BJ (cell line): Measurements from ENCODE around the gene GRAMD1B. TPM values are rescaled to one million over a fixed set of nuclear protein-coding genes. Genes with fewer than 3 reads are reported as not detected.

Source experiments
- CTCF ChIA-PET: fragments of 350-600 bp; formaldehyde crosslinking; extraction: SDS; loops from one replicate; lab custom pipeline; 2021; ENCODE audit warnings: antibody characterized with exemption, inconsistent platforms; lab: Yijun Ruan, JAX
- POLR2A ChIA-PET: fragments of 300-600 bp; sonication (Branson Sonifier 250); formaldehyde crosslinking; extraction: SDS; loops from one replicate; lab custom pipeline; 2021; ENCODE audit warnings: antibody characterized with exemption; lab: Charles Lee
- DNase-seq: peaks from one replicate; pipeline ENCODE4 v3.0.0-alpha.2; 2011; ENCODE audit warnings: low read depth
- H3K27me3 ChIP-seq: 2 replicates; pipeline ENCODE4 v1.6.0; 2011; ENCODE audit warnings: low read length; ENCODE audit not compliant: control insufficient read depth, insufficient read depth
- H3K36me3 ChIP-seq: 2 replicates; pipeline ENCODE4 v1.5.1; 2011; ENCODE audit warnings: low read length; ENCODE audit not compliant: control insufficient read depth, insufficient read depth
- H3K4me3 ChIP-seq: 2 replicates; pipeline ENCODE4 v1.5.1; 2011; ENCODE audit warnings: low read depth, mild to moderate bottlenecking, control low read depth, low read length
- CTCF ChIP-seq: IDR thresholded peaks from 2 replicates; pipeline ENCODE4 v1.5.1; 2011; ENCODE audit warnings: low read depth, mild to moderate bottlenecking, control low read depth, inconsistent platforms, low read length, moderate library complexity; ENCODE audit not compliant: insufficient read depth
- polyA plus RNA-seq: library from polyadenylated mRNA; depleted of rRNA; stranded (reverse); fragments of >200 nt; gene quantifications from 2 replicates; pipeline ENCODE4 v1.2.3, GENCODE V29; 2011

The GRAMD1B gene
- polyA plus RNA-seq, 1 experiment = 11.7 TPM

- DNase-seq = no peak
- Histone ChIP-seq H3K36me3 (peaks cover 7% of the 10 kb centered on the region), H3K4me3 (no peak overlapping the region), H3K27me3 (no peaks in the 10 kb centered on the region)
- CTCF ChIA-PET = interaction anchor here (2.3 kb wide), 1 partner anchor 14 kb away, joined by 6 read pairs; no protein-coding TSS in a partner anchor
- POLR2A ChIA-PET = no interaction called here
- TF ChIP-seq CTCF = no peak
Observed at GRCh38 chr11:123593570-123593969, 163.5 kb downstream of the GRAMD1B start.

GRCh38 chr11:123594188-123594901, 164.3 kb downstream of the GRAMD1B start:
- Histone ChIP-seq H3K36me3 (peaks cover 7% of the 10 kb centered on the region), H3K4me3 (no peak overlapping the region), H3K27me3 (no peaks in the 10 kb centered on the region)
- ChIA-PET CTCF (interaction anchor here (2.3 kb wide), 1 partner anchor 15 kb away, joined by 6 read pairs; no protein-coding TSS in a partner anchor), POLR2A (no interaction called here)
- DNase-seq = no peak
- TF ChIP-seq CTCF = no peak

GRCh38 chr11:123594921-123595320, 164.9 kb downstream of the GRAMD1B start:
- ChIA-PET CTCF (interaction anchor here (2.3 to 3.5 kb wide), 2 partner anchors 14 to 15 kb away, joined by 6 to 15 read pairs; no protein-coding TSS in a partner anchor), POLR2A (no interaction called here)
- peaks cover 7% of the 10 kb centered on the region for H3K36me3 ChIP-seq
- no peaks in the 10 kb centered on the region for H3K27me3 ChIP-seq
- no peak for TF ChIP-seq CTCF
- H3K4me3 ChIP-seq = no peak overlapping the region
- DNase-seq = no peak

- no peak overlapping the region for H3K4me3 ChIP-seq
- no peak for TF ChIP-seq CTCF
- H3K27me3 ChIP-seq = no peaks in the 10 kb centered on the region
- DNase-seq = no peak
- CTCF ChIA-PET = interaction anchor here (1.8 to 3.5 kb wide), 2 partner anchors 17 to 21 kb away, joined by 4 to 15 read pairs; no protein-coding TSS in a partner anchor
- H3K36me3 ChIP-seq = peaks cover 4% of the 10 kb centered on the region
- POLR2A ChIA-PET = no interaction called here
Observed at GRCh38 chr11:123597859-123598258, 167.8 kb downstream of the GRAMD1B start.

- POLR2A ChIA-PET = no interaction called here
- H3K36me3 ChIP-seq = peaks cover 11% of the 10 kb centered on the region
- no peak overlapping the region for H3K4me3 ChIP-seq
- no peak for TF ChIP-seq CTCF
- peak; percentile 58 for DNase-seq
- CTCF ChIA-PET = interaction anchor here (0.7 to 2.0 kb wide), 5 partner anchors 11 to 349 kb away, joined by 3 to 6 read pairs (median 4); no protein-coding TSS in a partner anchor
- H3K27me3 ChIP-seq = no peaks in the 10 kb centered on the region
Observed at GRCh38 chr11:123601136-123601535, 171.1 kb downstream of the GRAMD1B start.
